ENCODE data around the gene PLA2G4B. TPM values are rescaled to one million over a fixed set of nuclear protein-coding genes. Genes with fewer than 3 reads are reported as not detected.

The PLA2G4B gene, protein sequence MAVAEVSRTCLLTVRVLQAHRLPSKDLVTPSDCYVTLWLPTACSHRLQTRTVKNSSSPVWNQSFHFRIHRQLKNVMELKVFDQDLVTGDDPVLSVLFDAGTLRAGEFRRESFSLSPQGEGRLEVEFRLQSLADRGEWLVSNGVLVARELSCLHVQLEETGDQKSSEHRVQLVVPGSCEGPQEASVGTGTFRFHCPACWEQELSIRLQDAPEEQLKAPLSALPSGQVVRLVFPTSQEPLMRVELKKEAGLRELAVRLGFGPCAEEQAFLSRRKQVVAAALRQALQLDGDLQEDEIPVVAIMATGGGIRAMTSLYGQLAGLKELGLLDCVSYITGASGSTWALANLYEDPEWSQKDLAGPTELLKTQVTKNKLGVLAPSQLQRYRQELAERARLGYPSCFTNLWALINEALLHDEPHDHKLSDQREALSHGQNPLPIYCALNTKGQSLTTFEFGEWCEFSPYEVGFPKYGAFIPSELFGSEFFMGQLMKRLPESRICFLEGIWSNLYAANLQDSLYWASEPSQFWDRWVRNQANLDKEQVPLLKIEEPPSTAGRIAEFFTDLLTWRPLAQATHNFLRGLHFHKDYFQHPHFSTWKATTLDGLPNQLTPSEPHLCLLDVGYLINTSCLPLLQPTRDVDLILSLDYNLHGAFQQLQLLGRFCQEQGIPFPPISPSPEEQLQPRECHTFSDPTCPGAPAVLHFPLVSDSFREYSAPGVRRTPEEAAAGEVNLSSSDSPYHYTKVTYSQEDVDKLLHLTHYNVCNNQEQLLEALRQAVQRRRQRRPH
- total RNA-seq, result 1 to 10 TPM; 3.6 to 5.5 (median 4.9) TPM

- H3K4me1 Mint-ChIP-seq (ENCODE audit: low read depth), result peaks cover 5% of the 10 kb centered on the region
- ATAC-seq (no peak), DNase-seq (no peak)
- no peak within 1 kb of the TSS for H3K4me3 Mint-ChIP-seq
- H3K27me3 Mint-ChIP-seq (ENCODE audit: low read depth), result no peaks in the 10 kb centered on the region
- H3K9me3 Mint-ChIP-seq, result no peaks in the 10 kb centered on the region
- peaks cover 4% of the 10 kb centered on the region for H3K36me3 Mint-ChIP-seq (ENCODE audit: insufficient read depth)
These were observed at the start of gene PLA2G4B for GRCh38 chr15:41838400-41838897. Gene PLA2G4B (plus strand): TSS chr15:41838847. CDS start chr15:41838914, 67 bp downstream.

DNA sequence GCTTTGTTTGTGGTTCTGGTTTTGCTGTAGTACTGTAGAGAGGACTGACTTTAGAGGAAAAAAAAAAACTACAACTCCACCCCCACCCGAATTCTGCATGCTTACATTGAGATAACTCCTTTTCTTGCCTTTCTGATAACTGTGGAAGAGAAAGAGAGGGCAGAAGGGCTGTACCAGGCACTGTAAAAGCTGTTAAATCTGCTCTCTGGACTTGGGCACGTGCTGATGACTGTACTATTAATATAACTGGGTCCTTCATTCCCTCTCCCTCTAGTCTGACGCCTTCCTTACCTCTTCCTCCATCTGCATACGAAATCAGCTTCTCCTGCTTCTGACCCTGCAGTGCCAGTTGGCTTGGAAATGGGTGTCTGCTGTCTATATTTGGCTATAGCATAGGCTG, 49.4 kb upstream of the PLA2G4B start:
- H3K27me3 Mint-ChIP-seq (ENCODE audit: low read depth), result no peaks in the 10 kb centered on the region
- no peaks in the 10 kb centered on the region for H3K9me3 Mint-ChIP-seq
- no peaks in the 10 kb centered on the region for H3K36me3 Mint-ChIP-seq (ENCODE audit: insufficient read depth)
- ATAC-seq (no peak), DNase-seq (no peak)
- peaks cover 41% of the 10 kb centered on the region for H3K4me1 Mint-ChIP-seq (ENCODE audit: low read depth)
- H3K4me3 Mint-ChIP-seq, result no peak overlapping the region

- no peaks in the 10 kb centered on the region for H3K36me3 Mint-ChIP-seq (ENCODE audit: insufficient read depth)
- H3K27me3 Mint-ChIP-seq (ENCODE audit: low read depth), result no peaks in the 10 kb centered on the region
- no peak for DNase-seq
- no peak overlapping the region for H3K4me3 Mint-ChIP-seq
- ATAC-seq, result no peak
- H3K9me3 Mint-ChIP-seq, result no peaks in the 10 kb centered on the region
- H3K4me1 Mint-ChIP-seq (ENCODE audit: low read depth), result peaks cover 43% of the 10 kb centered on the region
These were observed 49.0 kb upstream of the PLA2G4B start for GRCh38 chr15:41789662-41790061.

DNA sequence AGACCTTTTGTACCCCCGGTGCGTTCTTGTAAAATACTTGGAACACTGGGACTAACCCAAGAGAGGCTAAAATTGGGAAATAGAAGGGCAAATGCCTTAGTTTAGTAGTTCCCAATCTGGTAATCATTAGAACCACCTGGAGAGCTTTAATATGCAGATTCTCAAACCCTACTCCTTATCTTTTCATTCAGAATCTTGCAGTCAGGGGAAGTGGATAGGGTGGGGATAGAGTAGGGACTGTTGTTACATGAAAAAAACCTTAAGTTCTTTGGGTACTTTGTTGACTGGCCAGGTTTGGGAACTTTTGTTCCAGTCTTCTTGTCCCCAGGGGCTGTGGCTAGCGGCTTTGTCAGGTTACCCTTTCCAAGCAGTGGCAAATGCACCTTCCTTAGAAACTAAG, 48.5 kb upstream of the PLA2G4B start:
- DNase-seq, result no peak
- H3K27me3 Mint-ChIP-seq (ENCODE audit: low read depth), result no peaks in the 10 kb centered on the region
- H3K9me3 Mint-ChIP-seq, result no peaks in the 10 kb centered on the region
- H3K4me3 Mint-ChIP-seq, result no peak overlapping the region
- peaks cover 44% of the 10 kb centered on the region for H3K4me1 Mint-ChIP-seq (ENCODE audit: low read depth)
- no peak for ATAC-seq
- no peaks in the 10 kb centered on the region for H3K36me3 Mint-ChIP-seq (ENCODE audit: insufficient read depth)

DNA sequence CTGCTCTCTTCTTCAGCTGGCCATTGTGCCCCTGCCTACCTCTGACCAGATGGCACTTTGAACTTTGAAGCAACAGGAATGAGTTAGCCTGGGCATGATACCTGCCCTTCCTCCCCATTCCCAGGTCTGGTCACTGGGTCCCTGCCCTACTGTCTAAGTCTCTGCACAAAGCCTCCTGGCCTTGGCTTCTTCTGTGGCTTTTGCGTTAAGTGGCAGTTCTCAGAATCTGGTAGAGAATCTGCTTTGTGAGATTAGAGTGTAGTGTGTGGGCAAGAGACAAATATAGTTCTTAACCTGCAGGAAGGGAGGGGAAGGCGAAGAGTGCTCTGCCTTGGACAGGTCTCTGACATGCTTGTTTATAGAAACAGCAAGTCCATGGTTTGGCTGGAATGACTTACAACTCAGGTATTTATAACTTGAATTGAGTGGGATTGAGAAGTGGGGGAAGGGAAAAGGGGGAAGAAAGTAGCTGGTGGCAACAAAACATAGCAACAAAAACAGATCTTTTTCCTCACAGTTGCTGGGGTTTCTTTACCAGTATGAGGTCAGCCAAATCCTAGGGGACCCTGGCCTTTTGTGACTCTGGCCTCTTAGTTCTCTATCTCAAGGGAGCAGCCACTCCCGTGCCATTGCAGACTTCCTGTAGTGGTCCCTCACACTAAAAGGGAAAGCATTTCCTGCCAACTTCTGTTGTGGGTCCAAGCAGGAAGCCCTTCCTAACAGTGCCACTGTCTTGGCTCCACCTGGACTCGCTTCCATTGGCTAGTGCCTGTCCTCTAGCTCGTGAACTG, 47.7 kb upstream of the PLA2G4B start:
- peaks cover 48% of the 10 kb centered on the region for H3K4me1 Mint-ChIP-seq (ENCODE audit: low read depth)
- no peak overlapping the region for H3K4me3 Mint-ChIP-seq
- no peaks in the 10 kb centered on the region for H3K27me3 Mint-ChIP-seq (ENCODE audit: low read depth)
- peak; percentile 21 to 46 for ATAC-seq
- DNase-seq, result no peak
- no peaks in the 10 kb centered on the region for H3K36me3 Mint-ChIP-seq (ENCODE audit: insufficient read depth)
- H3K9me3 Mint-ChIP-seq, result no peaks in the 10 kb centered on the region

GRCh38 chr15:41791547-41791937, 47.1 kb upstream of the PLA2G4B start:
- H3K9me3 Mint-ChIP-seq, result no peaks in the 10 kb centered on the region
- H3K36me3 Mint-ChIP-seq (ENCODE audit: insufficient read depth), result no peaks in the 10 kb centered on the region
- no peak overlapping the region for H3K4me3 Mint-ChIP-seq
- no peaks in the 10 kb centered on the region for H3K27me3 Mint-ChIP-seq (ENCODE audit: low read depth)
- peaks cover 51% of the 10 kb centered on the region for H3K4me1 Mint-ChIP-seq (ENCODE audit: low read depth)
- DNase-seq (no peak), ATAC-seq (no peak)

GRCh38 chr15:41792000-41792637, 46.5 kb upstream of the PLA2G4B start:
- Mint-ChIP-seq H3K9me3 (no peaks in the 10 kb centered on the region), H3K27me3 (ENCODE audit: low read depth) (no peaks in the 10 kb centered on the region), H3K4me1 (ENCODE audit: low read depth) (peaks cover 54% of the 10 kb centered on the region), H3K36me3 (ENCODE audit: insufficient read depth) (no peaks in the 10 kb centered on the region), H3K4me3 (no peak overlapping the region)
- ATAC-seq (no peak), DNase-seq (no peak)

GRCh38 chr15:41794081-41794480, 44.6 kb upstream of the PLA2G4B start:
- Mint-ChIP-seq H3K36me3 (ENCODE audit: insufficient read depth) (no peaks in the 10 kb centered on the region), H3K27me3 (ENCODE audit: low read depth) (no peaks in the 10 kb centered on the region), H3K4me1 (ENCODE audit: low read depth) (peaks cover 44% of the 10 kb centered on the region), H3K4me3 (no peak overlapping the region), H3K9me3 (no peaks in the 10 kb centered on the region)
- ATAC-seq (no peak), DNase-seq (no peak)

DNA sequence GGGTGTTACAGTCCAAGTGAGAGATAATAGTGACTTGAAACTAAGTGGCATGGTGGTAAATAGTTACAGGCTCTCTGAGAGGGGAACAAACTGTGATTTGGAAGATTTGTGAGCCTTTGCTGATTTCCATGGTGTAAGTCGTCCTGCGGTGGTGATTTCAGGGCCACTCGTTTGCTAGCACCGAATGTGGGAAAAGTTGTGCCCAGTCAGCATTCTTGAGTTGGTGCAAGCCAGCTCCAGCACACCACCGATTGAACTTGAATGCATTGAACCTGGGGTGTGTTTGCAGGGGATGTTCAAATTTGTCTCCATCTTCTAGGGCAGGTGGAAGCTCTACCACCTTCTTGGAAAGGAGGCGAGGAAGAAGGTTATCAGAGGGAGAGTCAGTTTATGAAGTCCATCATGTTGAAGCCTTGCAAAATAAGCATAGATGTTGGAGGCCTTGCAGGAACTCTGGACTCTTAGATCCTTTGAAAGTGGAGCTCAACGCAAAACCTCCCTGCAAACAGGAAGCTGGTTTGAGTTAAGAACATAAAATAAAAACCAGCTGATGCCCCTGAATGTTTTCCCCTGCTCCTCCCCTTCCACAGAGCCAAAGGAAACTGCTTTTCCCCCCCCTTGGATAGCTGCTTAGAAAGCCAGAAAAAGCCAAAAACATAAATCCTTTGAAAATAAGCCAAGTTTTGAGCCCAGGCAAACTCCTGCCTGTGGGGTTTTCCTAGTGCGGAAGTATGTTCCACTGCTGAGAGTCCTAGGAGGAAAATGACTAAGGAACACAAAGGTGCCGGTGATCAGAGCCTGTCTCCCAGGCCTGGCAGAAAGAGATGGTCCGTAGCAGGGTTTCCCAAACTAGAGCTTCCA, 42.4 kb upstream of the PLA2G4B start:
- no peaks in the 10 kb centered on the region for H3K27me3 Mint-ChIP-seq (ENCODE audit: low read depth)
- H3K9me3 Mint-ChIP-seq, result no peaks in the 10 kb centered on the region
- peaks cover 23% of the 10 kb centered on the region for H3K4me1 Mint-ChIP-seq (ENCODE audit: low read depth)
- no peak overlapping the region for H3K4me3 Mint-ChIP-seq
- ATAC-seq (no peak), DNase-seq (no peak)
- peaks cover 13% of the 10 kb centered on the region for H3K36me3 Mint-ChIP-seq (ENCODE audit: insufficient read depth)

DNA sequence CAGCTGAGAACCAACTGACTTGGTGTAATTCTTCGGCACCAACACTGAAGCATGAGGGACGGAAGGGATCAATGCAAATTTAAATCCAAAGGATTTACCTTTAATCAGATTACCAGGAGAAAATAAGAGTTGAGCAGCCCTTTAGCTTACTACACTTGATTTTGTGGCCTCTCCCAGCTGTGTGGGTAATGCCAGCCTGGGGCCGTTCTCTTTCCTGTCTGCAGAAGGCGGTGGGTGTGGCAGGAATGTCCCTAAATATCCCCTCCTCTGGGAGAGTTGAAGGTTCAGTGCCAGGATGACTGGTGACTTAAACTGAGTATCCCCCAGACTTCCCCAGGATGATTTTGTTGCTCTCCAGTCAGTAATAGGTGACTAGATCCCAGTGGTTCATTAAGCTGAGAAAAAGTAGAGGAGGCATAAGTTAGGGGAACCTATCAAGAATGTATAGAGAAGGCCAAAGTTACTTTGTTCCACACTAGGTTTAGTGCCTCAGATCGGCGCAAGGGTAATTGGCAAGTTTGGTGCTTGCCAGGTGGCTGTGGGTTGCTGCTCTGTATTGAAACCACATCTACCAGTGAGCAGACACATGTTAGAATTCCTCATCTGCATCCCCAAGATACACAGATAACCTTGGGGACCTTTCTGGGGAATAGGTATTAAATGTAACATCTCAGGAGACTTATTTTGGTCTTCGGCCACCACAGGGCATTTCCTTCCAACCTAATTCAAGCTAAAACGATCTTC, 41.3 kb upstream of the PLA2G4B start:
- Mint-ChIP-seq H3K27me3 (ENCODE audit: low read depth) (no peaks in the 10 kb centered on the region), H3K36me3 (ENCODE audit: insufficient read depth) (peaks cover 14% of the 10 kb centered on the region), H3K4me3 (no peak overlapping the region), H3K9me3 (no peaks in the 10 kb centered on the region), H3K4me1 (ENCODE audit: low read depth) (peaks cover 16% of the 10 kb centered on the region)
- DNase-seq, result no peak
- no peak for ATAC-seq

DNA sequence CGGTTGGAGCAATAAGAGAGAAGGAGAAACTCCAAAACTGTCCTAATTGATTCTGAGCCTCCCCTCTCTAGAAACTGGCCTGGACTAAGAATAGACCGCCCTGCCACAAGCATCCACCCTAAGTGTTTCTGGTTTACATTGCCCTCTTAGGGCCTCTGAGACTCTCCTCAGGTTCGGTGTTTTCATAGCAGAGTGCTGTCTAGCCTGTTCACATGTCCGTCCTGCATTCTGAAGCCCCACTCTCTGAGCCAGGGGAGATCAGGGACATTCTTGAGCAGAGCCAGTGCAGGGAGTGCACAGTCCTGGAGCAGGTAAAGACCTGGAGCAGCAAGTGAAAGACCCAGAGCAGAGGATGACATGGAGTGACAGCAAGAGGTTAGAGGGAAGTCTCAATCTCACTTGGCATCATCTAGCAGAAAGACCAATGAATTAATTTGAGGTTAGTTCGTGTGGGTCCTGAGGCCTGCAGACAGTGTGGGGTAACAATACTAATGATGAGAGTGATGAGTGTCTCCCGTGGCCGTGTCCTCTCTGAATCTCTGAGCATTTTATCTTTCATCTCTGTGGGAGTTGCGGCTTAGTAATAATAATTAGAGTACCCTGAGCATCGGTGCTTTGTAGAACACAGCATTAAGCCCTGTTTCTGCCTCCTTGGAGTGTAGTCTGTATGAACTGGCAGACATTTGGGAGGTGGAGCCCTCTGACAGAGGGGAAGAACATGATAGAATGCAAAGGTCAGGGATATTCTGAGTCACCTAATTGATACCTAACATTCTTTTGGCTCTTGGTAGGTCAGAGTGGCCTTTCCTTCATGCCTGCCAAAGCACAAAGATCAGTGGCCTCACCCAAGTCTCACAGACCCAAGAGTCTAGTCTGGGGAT, 39.8 kb upstream of the PLA2G4B start:
- DNase-seq (no peak), ATAC-seq (no peak)
- Mint-ChIP-seq H3K4me3 (no peak overlapping the region), H3K4me1 (ENCODE audit: low read depth) (peaks cover 14% of the 10 kb centered on the region), H3K36me3 (ENCODE audit: insufficient read depth) (peaks cover 14% of the 10 kb centered on the region), H3K27me3 (ENCODE audit: low read depth) (no peaks in the 10 kb centered on the region), H3K9me3 (no peaks in the 10 kb centered on the region)

DNA sequence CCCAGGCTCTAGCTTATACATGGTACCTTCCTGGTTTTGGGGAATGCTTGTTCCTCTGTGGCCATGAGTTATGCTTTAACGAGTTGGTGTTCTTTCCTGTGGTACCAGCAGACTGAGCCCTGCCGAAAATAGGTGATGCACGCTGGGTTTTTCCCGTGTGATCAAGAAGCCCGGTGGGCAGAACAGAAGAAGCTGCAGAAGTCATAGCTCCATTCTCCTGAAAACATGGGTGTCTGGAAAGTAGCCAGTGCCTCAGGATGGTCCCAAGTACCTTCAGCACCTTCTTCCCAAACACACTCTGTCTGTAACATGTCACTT, 39.2 kb upstream of the PLA2G4B start:
- Mint-ChIP-seq H3K36me3 (ENCODE audit: insufficient read depth) (peaks cover 15% of the 10 kb centered on the region), H3K4me3 (no peak overlapping the region), H3K4me1 (ENCODE audit: low read depth) (peaks cover 15% of the 10 kb centered on the region), H3K9me3 (no peaks in the 10 kb centered on the region), H3K27me3 (ENCODE audit: low read depth) (no peaks in the 10 kb centered on the region)
- ATAC-seq (no peak), DNase-seq (no peak)

Data from activated T-cell treated with anti-CD3 and anti-CD28 coated beads, Interleukin-2, amount 50 U/mL, for 4 hours (primary cell).